ENCODE results near the gene STARD9. TPM values are rescaled to one million over a fixed set of nuclear protein-coding genes. Genes with fewer than 3 reads are reported as not detected.
A peak's percentile ranks its signal among the peaks of the same experiment; 100 is the strongest.

Gene STARD9
- total and polyA plus RNA-seq, 10 of the 15 experiments (the other 5 are each of a cell fraction or from before 2014, with no cell fraction given): 0.58 to 11.5 (median 6.1) TPM

GRCh38 chr15:42736793-42737528 lies 161.6 kb downstream of the STARD9 start, which contains the start of gene CDAN1 (continued):
- TF ChIP-seq SIN3A (IDR thresholded peaks at IDR 0.05; ENCODE audit: low read depth, low read length): peak; percentile 62; the same call in 1 of the 2 replicates
- TF ChIP-seq BACH1 (IDR thresholded peaks at IDR 0.05; ENCODE audit: borderline replicate concordance): peak; percentile 56; the same call in 1 of the 2 replicates
- no peak for TF ChIP-seq MLLT1 (IDR thresholded peaks at IDR 0.05)
- no peak for TF ChIP-seq KAT2A (conservative IDR thresholded peaks at IDR 0.05; ENCODE audit: control insufficient read depth, low read depth, low read length)
- peak; percentile 62; the same call in 1 of the 2 replicates for TF ChIP-seq TAF1 (IDR thresholded peaks at IDR 0.05; ENCODE audit: borderline replicate concordance, low read depth, low read length)
- no peak for TF ChIP-seq NR2C2 (IDR thresholded peaks at IDR 0.05; ENCODE audit: borderline replicate concordance, control insufficient read depth, insufficient read length, low read depth)
- peak; percentile 93 for TF ChIP-seq POLR2A (IDR thresholded peaks at IDR 0.05; ENCODE audit: low read depth, low read length)
- no peak for TF ChIP-seq TCF3 (IDR thresholded peaks at IDR 0.05; ENCODE audit: borderline replicate concordance, insufficient read depth, low read depth, low read length)
- TF ChIP-seq ATF3 (IDR thresholded peaks at IDR 0.05; ENCODE audit: borderline replicate concordance, extremely low read depth, low read depth, low read length): no peak
- no peak for TF ChIP-seq STAT3 (IDR thresholded peaks at IDR 0.05; ENCODE audit: low read depth, low read length)
- TF ChIP-seq LARP7 (IDR thresholded peaks at IDR 0.05): 0 out of 2 replicates have a peak, but pooled peaks have one; percentile 64
- 0 out of 2 replicates have a peak, but pooled peaks have one; percentile 23 for TF ChIP-seq POLR2AphosphoS5 (IDR thresholded peaks at IDR 0.05; ENCODE audit: low read length)
- no peak for TF ChIP-seq SUZ12 (IDR thresholded peaks at IDR 0.05; ENCODE audit: unreplicated experiment)
- no peak for TF ChIP-seq IRF4 (IDR thresholded peaks at IDR 0.05; ENCODE audit: low read depth, low read length)
- peak; percentile 7 to 53; a peak in 1 of 4 replicates for TF ChIP-seq BHLHE40 (IDR thresholded peaks at IDR 0.05; ENCODE audit: borderline replicate concordance in 1 of 2, low read depth in 2 of 2, low read length in 1 of 2)
- TF ChIP-seq YY1 (IDR thresholded peaks at IDR 0.05; ENCODE audit: low read depth, low read length): peak; percentile 93
- TF ChIP-seq MAX (IDR thresholded peaks at IDR 0.05; ENCODE audit: low read depth, low read length): 0 out of 2 replicates have a peak, but pooled peaks have one; percentile 32
- TF ChIP-seq IKZF1 (conservative IDR thresholded peaks at IDR 0.05): peak; percentile 79
- TF ChIP-seq BCL3 (IDR thresholded peaks at IDR 0.05; ENCODE audit: borderline replicate concordance, insufficient read depth, low read depth, low read length, poor library complexity, severe bottlenecking): no peak
- no peak for TF ChIP-seq HDAC6 (IDR thresholded peaks at IDR 0.05; ENCODE audit: unreplicated experiment)
- TF ChIP-seq POU2F2 (IDR thresholded peaks at IDR 0.05; ENCODE audit: borderline replicate concordance, low read depth, low read length): no peak; the same call in 2 of the 3 replicates

Data from GM12878 (cell line).